H1 (cell line): Measurements from ENCODE around the gene SNCAIP. TPM values are rescaled to one million over a fixed set of nuclear protein-coding genes. Genes with fewer than 3 reads are reported as not detected.

ENCODE experiments used
- CTCF ChIA-PET: fragments of 300-600 bp; sonication (Branson Sonifier 250); formaldehyde crosslinking; loops from one replicate; lab custom pipeline; 2021; ENCODE audit not compliant: partially characterized antibody; lab: Charles Lee
- POLR2A ChIA-PET: fragments of 300-600 bp; sonication (Branson Sonifier 250); formaldehyde crosslinking; loops from one replicate; lab custom pipeline; 2021; ENCODE audit warnings: inconsistent platforms; ENCODE audit not compliant: partially characterized antibody; lab: Charles Lee
- DNase-seq, 2 experiments: peaks; one replicate each; pipeline versions ENCODE4 v3.0.0 to v3.0.0-alpha.2; 2010 to 2022; ENCODE audit warnings: low spot score in 2 of 2, low read depth in 1 of 2, mixed read lengths in 1 of 2
- FAIRE-seq: peaks from 2 replicates; lab custom pipeline; 2011; peaks lifted over from hg19 to GRCh38; lab: Jason Lieb, UNC
- H2AFZ ChIP-seq: 2 replicates; pipeline ENCODE4 v1.8.1; 2012; ENCODE audit warnings: low read length, inconsistent platforms
- H2AK5ac ChIP-seq: 2 replicates; pipeline ENCODE4 v1.6.1; 2013; ENCODE audit warnings: low read depth, low read length
- H2BK120ac ChIP-seq: replicated peaks from 2 replicates; pipeline ENCODE3; 2013; ENCODE audit warnings: low read depth, low read length, inconsistent platforms
- H2BK12ac ChIP-seq: 2 replicates; pipeline ENCODE4 v1.6.1; 2013; ENCODE audit warnings: low read depth, low read length
- H2BK15ac ChIP-seq: 2 replicates; pipeline ENCODE4 v1.6.1; 2013; ENCODE audit warnings: low read length
- H2BK20ac ChIP-seq: 2 replicates; pipeline ENCODE4 v1.6.1; 2013; ENCODE audit warnings: low read length
- H2BK5ac ChIP-seq: 2 replicates; pipeline ENCODE4 v1.6.1; 2013; ENCODE audit warnings: low read depth, low read length
- H3K14ac ChIP-seq: 2 replicates; pipeline ENCODE4 v1.6.1; 2013; ENCODE audit warnings: inconsistent platforms; ENCODE audit not compliant: insufficient read length
- H3K18ac ChIP-seq: 2 replicates; pipeline ENCODE4 v1.6.1; 2013; ENCODE audit warnings: low read length; ENCODE audit errors: extremely low read depth
- H3K23ac ChIP-seq: 2 replicates; pipeline ENCODE4 v1.6.1; 2013; ENCODE audit warnings: inconsistent platforms; ENCODE audit not compliant: insufficient read length
- H3K23me2 ChIP-seq: 2 replicates; pipeline ENCODE4 v1.6.1; 2013; ENCODE audit warnings: low read depth, low read length
- H3K27ac ChIP-seq: 2 replicates; pipeline ENCODE4 v1.6.1; 2011; ENCODE audit warnings: low read depth, low read length, inconsistent platforms
- H3K27me3 ChIP-seq, 4 experiments: replicated peaks in 1 of 4; 1 replicate in 1 of 4; 2 replicates in 3 of 4; pipeline versions ENCODE4 v1.6.1 to v1.8.1; 2011 to 2013; ENCODE audit warnings: low read length in 3 of 4, mild to moderate bottlenecking in 3 of 4, inconsistent platforms in 2 of 4, mixed read lengths in 2 of 4, moderate library complexity in 1 of 4; ENCODE audit not compliant: control insufficient read depth in 3 of 4, insufficient read depth in 3 of 4; ENCODE audit errors: extremely low read depth in 1 of 4
- H3K36me3 ChIP-seq, 4 experiments: 2 replicates each; pipeline versions ENCODE4 v1.6.1 to v1.8.1; 2011 to 2013; ENCODE audit warnings: mild to moderate bottlenecking in 4 of 4, low read length in 3 of 4, moderate library complexity in 2 of 4, control low read depth in 1 of 4, inconsistent platforms in 1 of 4; ENCODE audit not compliant: insufficient read depth in 4 of 4, control insufficient read depth in 2 of 4
- H3K4ac ChIP-seq: replicated peaks from 2 replicates; pipeline ENCODE3; 2013; ENCODE audit warnings: low read length, low read depth, mixed read lengths, inconsistent platforms; ENCODE audit not compliant: insufficient read length
- H3K4me1 ChIP-seq, 4 experiments: replicated peaks in 1 of 4; 1 replicate in 1 of 4; 2 replicates in 3 of 4; pipeline versions ENCODE4 v1.6.1 to v1.8.1; 2011 to 2013; ENCODE audit warnings: low read length in 3 of 4, inconsistent platforms in 2 of 4, mixed read lengths in 1 of 4; ENCODE audit not compliant: insufficient read depth in 4 of 4, control insufficient read depth in 3 of 4
- H3K4me2 ChIP-seq, 2 experiments: 2 replicates each; pipeline versions ENCODE4 v1.6.1 to v1.8.1; 2011 to 2013; ENCODE audit warnings: low read depth in 2 of 2, low read length in 2 of 2, control low read depth in 1 of 2, inconsistent platforms in 1 of 2, mild to moderate bottlenecking in 1 of 2; ENCODE audit not compliant: insufficient read depth in 1 of 2
- H3K4me3 ChIP-seq, 4 experiments: fragments of 200-600, 300-600 bp in 1 of 4; sonication (generic), shearing (Covaris generic), sonication (Bioruptor Twin) in 1 of 4; 2 replicates each; pipeline versions ENCODE4 v1.5.1 to v1.8.1; 2011 to 2016; ENCODE audit warnings: low read length in 4 of 4, low read depth in 3 of 4, control low read depth in 2 of 4, inconsistent platforms in 2 of 4, mild to moderate bottlenecking in 2 of 4, mixed read lengths in 1 of 4, moderate library complexity in 1 of 4; ENCODE audit not compliant: insufficient read depth in 2 of 4; ENCODE audit errors: extremely low read depth in 1 of 4
- H3K56ac ChIP-seq: replicated peaks from 2 replicates; pipeline ENCODE3; 2013; ENCODE audit warnings: low read depth, mild to moderate bottlenecking, mixed read lengths, low read length, inconsistent platforms; ENCODE audit not compliant: insufficient read length
- H3K79me1 ChIP-seq: 2 replicates; pipeline ENCODE4 v1.6.1; 2013; ENCODE audit warnings: low read depth, low read length, control low read depth
- H3K79me2 ChIP-seq, 2 experiments: 2 replicates each; pipeline versions ENCODE4 v1.6.1 to v1.8.1; 2012 to 2013; ENCODE audit warnings: low read length in 2 of 2, mild to moderate bottlenecking in 2 of 2, inconsistent platforms in 1 of 2; ENCODE audit not compliant: insufficient read depth in 2 of 2, control insufficient read depth in 1 of 2
- H3K9ac ChIP-seq, 4 experiments: replicated peaks in 1 of 4; 1 replicate in 1 of 4; 2 replicates in 3 of 4; pipeline versions ENCODE4 v1.6.1 to v1.8.1; 2011 to 2013; ENCODE audit warnings: low read depth in 3 of 4, low read length in 3 of 4, control low read depth in 2 of 4, mild to moderate bottlenecking in 2 of 4, moderate library complexity in 2 of 4, inconsistent platforms in 1 of 4; ENCODE audit errors: extremely low read depth in 1 of 4
- H3K9me3 ChIP-seq, 2 experiments: 2 replicates each; pipeline versions ENCODE4 v1.6.1 to v1.8.1; 2012 to 2013; ENCODE audit warnings: mild to moderate bottlenecking in 2 of 2, moderate library complexity in 2 of 2, control low read depth in 1 of 2, inconsistent platforms in 1 of 2, low read depth in 1 of 2, low read length in 1 of 2, mixed read lengths in 1 of 2; ENCODE audit not compliant: insufficient read depth in 2 of 2
- H4K20me1 ChIP-seq, 2 experiments: replicated peaks in 1 of 2; 2 replicates each; pipeline versions ENCODE3 to v1.8.1; 2011 to 2013; ENCODE audit warnings: inconsistent platforms in 2 of 2, low read length in 2 of 2, mild to moderate bottlenecking in 1 of 2; ENCODE audit not compliant: insufficient read depth in 2 of 2, control insufficient read depth in 1 of 2
- H4K5ac ChIP-seq: 2 replicates; pipeline ENCODE4 v1.6.1; 2013; ENCODE audit warnings: low read length, low read depth, mixed read lengths, inconsistent platforms; ENCODE audit not compliant: insufficient read length
- H4K8ac ChIP-seq: 2 replicates; pipeline ENCODE4 v1.8.0; 2013; ENCODE audit warnings: mild to moderate bottlenecking, moderate library complexity, low read length, inconsistent platforms; ENCODE audit not compliant: insufficient read depth; ENCODE audit errors: extremely low read depth
- H4K91ac ChIP-seq: replicated peaks from 2 replicates; pipeline ENCODE3; 2013; ENCODE audit warnings: low read length, mixed read lengths, inconsistent platforms; ENCODE audit not compliant: insufficient read length
- ASH2L ChIP-seq: fragments of 200-600, 300-600 bp; sonication (generic); IDR thresholded peaks from one replicate; pipeline ENCODE4 v1.7.1; 2017; ENCODE audit warnings: low read length
- CBX8 ChIP-seq: fragments of 300-800, 300-1000 bp; sonication (generic); IDR thresholded peaks from 2 replicates; pipeline ENCODE4 v1.7.1; 2016; ENCODE audit warnings: low read depth, low read length, borderline replicate concordance
- CEBPB ChIP-seq: IDR thresholded peaks from 2 replicates; pipeline ENCODE4 v1.6.1; 2012; ENCODE audit warnings: low read depth, low read length
- CHD2 ChIP-seq: IDR thresholded peaks from 2 replicates; pipeline ENCODE4 v1.6.1; 2012; ENCODE audit warnings: low read length, improper control_type of control experiment
- POU5F1 ChIP-seq: IDR thresholded peaks from 2 replicates; pipeline ENCODE4 v1.6.1; 2011; ENCODE audit warnings: low read depth, mild to moderate bottlenecking, low read length, moderate library complexity
- SIX5 ChIP-seq: IDR thresholded peaks from 2 replicates; pipeline ENCODE4 v1.6.1; 2011; ENCODE audit warnings: mild to moderate bottlenecking, low read depth, low read length
- SP4 ChIP-seq: IDR thresholded peaks from 2 replicates; pipeline ENCODE4 v1.6.1; 2012; ENCODE audit warnings: low read length, inconsistent platforms
- SUZ12 ChIP-seq: fragments of 200-600 bp; sonication (generic); IDR thresholded peaks from 2 replicates; pipeline ENCODE4 v1.6.1; 2012; ENCODE audit warnings: mild to moderate bottlenecking, inconsistent platforms, low read length, moderate library complexity, mixed read lengths
- TAF7 ChIP-seq: optimal IDR thresholded peaks from 2 replicates; pipeline ENCODE3; 2011; ENCODE audit warnings: low read depth, mild to moderate bottlenecking, inconsistent platforms, low read length, moderate library complexity, borderline replicate concordance
- TEAD4 ChIP-seq: IDR thresholded peaks from 2 replicates; pipeline ENCODE4 v1.6.1; 2012; ENCODE audit warnings: low read depth, low read length, inconsistent platforms, mixed read lengths
- YY1 ChIP-seq: IDR thresholded peaks from 2 replicates; pipeline ENCODE4 v1.6.1; 2011; ENCODE audit warnings: low read depth, mild to moderate bottlenecking, low read length
- WGBS, 2 experiments: shearing (Covaris generic) in 1 of 2; methylation state at CpG; one replicate each; pipeline versions ENCODE4 v1.1.6 to v1.1.7; 2013 to 2015; ENCODE audit warnings: low lambda C conversion rate in 2 of 2, mixed read lengths in 2 of 2, inconsistent platforms in 1 of 2, low coverage in 1 of 2, missing lambda C conversion rate in 1 of 2; ENCODE audit not compliant: insufficient replicate concordance in 2 of 2, insufficient coverage in 1 of 2, insufficient read length in 1 of 2; ENCODE audit errors: extremely low coverage in 1 of 2, missing lambda C conversion rate in 1 of 2; 5-methylcytosine and 5-hydroxymethylcytosine counted together
- polyA plus RNA-seq, 7 experiments: library from polyadenylated mRNA; depleted of rRNA in 3 of 7; stranded (reverse) in 5 of 7; unstranded in 2 of 7; fragments of >200 nt in 5 of 7; fragments of 200-250 nt in 2 of 7; gene quantifications; 1 replicate in 5 of 7; 2 replicates in 1 of 7; 4 replicates in 1 of 7; pipeline versions ENCODE4 v1.2.1 to v1.2.3, GENCODE V29; 2011 to 2013; ENCODE audit warnings: missing spikeins in 2 of 7, mixed read lengths in 2 of 7
- total RNA-seq: library from RNA; stranded (reverse); fragmentation: NEBNext Ultra II Directional; extraction: Animal tissue kit (Norgen Biotek cat#: 25700); gene quantifications from 2 replicates; pipeline ENCODE4 v1.2.1, GENCODE V29; 2021

Gene SNCAIP
- total and polyA plus RNA-seq, 2 of the 8 experiments (the other 6 are each of a cell fraction or from before 2014, with no cell fraction given), result 3.9 to 9.0 TPM

GRCh38 chr5:122341087-122341486, 29.1 kb downstream of the SNCAIP start:
- H3K4me1 ChIP-seq, result no peaks in the 10 kb centered on the region
- no peaks in the 10 kb centered on the region for H3K79me1 ChIP-seq
- H3K23ac ChIP-seq, result no peak overlapping the region
- no peak overlapping the region for H2BK20ac ChIP-seq
- no peak overlapping the region for H2AFZ ChIP-seq
- no peak overlapping the region for H2BK12ac ChIP-seq
- H3K27me3 ChIP-seq, result no peaks in the 10 kb centered on the region
- H3K18ac ChIP-seq, result no peak overlapping the region
- FAIRE-seq, result no peak
- no peak overlapping the region for H3K14ac ChIP-seq
- H3K4me2 ChIP-seq, result no peak overlapping the region
- H3K9ac ChIP-seq, result no peak overlapping the region
- no peaks in the 10 kb centered on the region for H3K79me2 ChIP-seq
- H4K5ac ChIP-seq, result no peak overlapping the region
- no peak overlapping the region for H2BK120ac ChIP-seq
- no peaks in the 10 kb centered on the region for H3K9me3 ChIP-seq
- 81% methylated on average over 3 of the region's 3 CpGs; no CpG with 5 or more reads in 1 of the 2 experiments for WGBS, 2 experiments
- H2BK5ac ChIP-seq, result no peak overlapping the region
- no peak overlapping the region for H3K4me3 ChIP-seq
- H3K56ac ChIP-seq, result no peak overlapping the region
- no peak for DNase-seq
- no peak overlapping the region for H3K27ac ChIP-seq
- no peak overlapping the region for H2AK5ac ChIP-seq
- ChIA-PET POLR2A (no interaction called here), CTCF (interaction anchor here (1.2 kb wide), 1 partner anchor 17 kb away, joined by 3 read pairs; no protein-coding TSS in a partner anchor)
- TF ChIP-seq CHD2 (no peak), POU5F1 (no peak), TEAD4 (no peak), SUZ12 (no peak), ASH2L (no peak), YY1 (no peak), SP4 (no peak), SIX5 (no peak), TAF7 (no peak), CBX8 (no peak), CEBPB (no peak)
- H3K23me2 ChIP-seq, result no peaks in the 10 kb centered on the region
- no peaks in the 10 kb centered on the region for H3K36me3 ChIP-seq
- H4K20me1 ChIP-seq, result no peaks in the 10 kb centered on the region
- H4K8ac ChIP-seq, result no peak overlapping the region
- no peak overlapping the region for H3K4ac ChIP-seq
- H2BK15ac ChIP-seq, result no peak overlapping the region
- H4K91ac ChIP-seq, result no peak overlapping the region
